Epithelial cell of proximal tubule (primary cell): ENCODE data around the gene STK35. TPM values are rescaled to one million over a fixed set of nuclear protein-coding genes. Genes with fewer than 3 reads are reported as not detected.

Experiments
- DNase-seq: peaks from one replicate; pipeline ENCODE4 v3.0.0-alpha.2; 2011; ENCODE audit warnings: low read depth
- H3K4me3 ChIP-seq: 2 replicates; pipeline ENCODE4 v1.5.1; 2011; ENCODE audit warnings: low read depth, mild to moderate bottlenecking, low read length
- total RNA-seq: library from RNA; depleted of rRNA; stranded (reverse); fragments of >200 nt; gene quantifications from 2 replicates; pipeline ENCODE4 v1.2.3, GENCODE V29; 2015
- TF ChIP-seq, protein P1 (sequence below): conservative IDR thresholded peaks from 2 replicates; pipeline ENCODE4 v1.5.1; 2012; ENCODE audit warnings: low read depth, mild to moderate bottlenecking, low read length

The STK35 gene
- 23.8 and 30.7 TPM in 2 replicates for total RNA-seq

GRCh38 chr20:2101057-2101864 is at the start of gene STK35:
STK35 (plus strand) TSS chr20:2101827; CDS start chr20:2101882, 55 bp downstream.
- TF ChIP-seq, protein P1, sequence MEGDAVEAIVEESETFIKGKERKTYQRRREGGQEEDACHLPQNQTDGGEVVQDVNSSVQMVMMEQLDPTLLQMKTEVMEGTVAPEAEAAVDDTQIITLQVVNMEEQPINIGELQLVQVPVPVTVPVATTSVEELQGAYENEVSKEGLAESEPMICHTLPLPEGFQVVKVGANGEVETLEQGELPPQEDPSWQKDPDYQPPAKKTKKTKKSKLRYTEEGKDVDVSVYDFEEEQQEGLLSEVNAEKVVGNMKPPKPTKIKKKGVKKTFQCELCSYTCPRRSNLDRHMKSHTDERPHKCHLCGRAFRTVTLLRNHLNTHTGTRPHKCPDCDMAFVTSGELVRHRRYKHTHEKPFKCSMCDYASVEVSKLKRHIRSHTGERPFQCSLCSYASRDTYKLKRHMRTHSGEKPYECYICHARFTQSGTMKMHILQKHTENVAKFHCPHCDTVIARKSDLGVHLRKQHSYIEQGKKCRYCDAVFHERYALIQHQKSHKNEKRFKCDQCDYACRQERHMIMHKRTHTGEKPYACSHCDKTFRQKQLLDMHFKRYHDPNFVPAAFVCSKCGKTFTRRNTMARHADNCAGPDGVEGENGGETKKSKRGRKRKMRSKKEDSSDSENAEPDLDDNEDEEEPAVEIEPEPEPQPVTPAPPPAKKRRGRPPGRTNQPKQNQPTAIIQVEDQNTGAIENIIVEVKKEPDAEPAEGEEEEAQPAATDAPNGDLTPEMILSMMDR = no peak
- DNase-seq = no peak
- peak within 1 kb of the TSS; percentile 80 for H3K4me3 ChIP-seq

DNA sequence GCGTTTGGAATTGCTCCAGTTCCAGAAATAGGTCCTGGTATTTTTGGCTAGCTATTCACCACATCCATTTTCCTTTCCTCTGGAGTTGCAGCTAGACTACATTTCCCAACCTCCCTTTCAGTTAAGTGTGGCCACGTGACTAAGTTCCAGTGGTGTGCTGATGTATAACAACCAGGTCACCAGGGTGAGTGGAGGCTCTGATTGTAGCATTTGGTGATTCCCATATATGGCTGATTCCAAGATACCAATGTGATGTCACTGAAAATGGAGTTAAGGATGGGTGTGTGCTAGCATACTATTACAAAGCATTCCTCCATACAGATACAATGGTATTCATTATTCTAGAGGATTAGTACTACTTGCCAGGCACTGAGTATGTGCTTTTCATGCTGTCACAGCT is 49.7 kb upstream of the STK35 start:
- no peak overlapping the region for H3K4me3 ChIP-seq
- TF ChIP-seq, protein P1 = no peak
- DNase-seq = no peak

DNA sequence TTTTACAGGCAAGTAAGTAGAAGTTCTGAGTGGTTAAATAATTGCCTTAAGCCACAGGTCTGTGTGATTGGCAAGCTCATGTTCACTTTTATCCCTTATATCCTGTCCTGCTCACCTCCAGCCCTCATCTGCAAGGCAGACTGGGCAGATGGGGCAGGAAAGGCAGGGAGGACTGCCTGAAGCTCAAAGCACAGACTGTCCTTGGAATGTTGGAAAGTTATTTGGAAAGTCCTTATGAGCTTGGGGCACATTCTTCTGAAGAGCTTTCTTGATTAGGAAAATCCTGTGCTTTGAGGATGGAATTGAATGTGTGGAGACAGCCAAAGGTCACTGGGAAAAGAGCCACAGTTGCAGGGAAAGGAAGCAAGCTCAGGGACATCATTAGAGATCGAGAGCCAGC is 48.9 kb upstream of the STK35 start:
- TF ChIP-seq, protein P1 = no peak
- DNase-seq = no peak
- no peak overlapping the region for H3K4me3 ChIP-seq

DNA sequence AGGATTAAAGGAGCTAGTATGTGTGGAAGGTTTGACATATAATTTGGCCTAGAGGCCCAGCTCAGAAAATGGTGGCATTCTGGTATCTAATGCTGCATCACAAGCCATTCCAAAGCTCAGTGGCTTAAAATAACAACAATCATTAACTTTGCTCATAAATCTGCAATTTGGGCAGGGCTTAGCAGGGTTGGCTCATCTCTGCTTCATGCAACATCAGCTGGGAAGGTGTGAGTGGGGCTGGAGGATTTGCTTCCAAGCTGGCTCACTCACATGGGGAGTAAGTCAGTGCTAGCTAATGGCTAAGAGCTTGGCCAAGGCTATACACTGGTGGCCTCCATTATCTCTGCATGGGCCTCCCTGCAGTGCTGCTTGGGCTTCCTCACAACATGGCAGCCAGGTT is 48.0 kb upstream of the STK35 start:
- TF ChIP-seq, protein P1 = no peak
- no peak for DNase-seq
- no peak overlapping the region for H3K4me3 ChIP-seq

DNA sequence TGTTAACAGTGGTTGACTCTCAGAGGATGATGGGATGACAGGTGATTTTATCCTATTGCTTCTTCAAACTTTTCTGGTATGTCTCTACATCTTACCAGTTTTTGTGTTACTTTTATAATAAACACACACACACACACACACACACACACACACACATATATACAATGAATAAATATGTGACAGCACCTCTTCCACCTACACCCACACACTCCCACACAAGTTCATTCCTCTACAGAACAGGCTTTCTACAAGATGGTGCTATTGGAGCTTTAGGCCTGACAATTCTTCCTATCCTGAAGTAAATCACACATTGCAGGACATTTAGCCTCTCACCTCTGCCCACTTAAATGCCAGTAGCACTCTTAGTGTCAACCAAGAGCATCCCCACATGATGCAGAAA is 46.7 kb upstream of the STK35 start:
- H3K4me3 ChIP-seq = no peak overlapping the region
- no peak for DNase-seq
- TF ChIP-seq, protein P1 = no peak

GRCh38 chr20:2059411-2059810 is 42.2 kb upstream of the STK35 start:
- TF ChIP-seq, protein P1 = no peak
- no peak overlapping the region for H3K4me3 ChIP-seq
- no peak for DNase-seq

GRCh38 chr20:2065099-2065498 is 36.5 kb upstream of the STK35 start:
- TF ChIP-seq, protein P1 = no peak
- no peak overlapping the region for H3K4me3 ChIP-seq
- no peak for DNase-seq
